Psoas muscle (tissue), 8 donors: ENCODE results near the gene ADAMTSL1. TPM values are rescaled to one million over a fixed set of nuclear protein-coding genes. Genes with fewer than 3 reads are reported as not detected.

Source experiments
- ATAC-seq, 4 donors: fragments of 200-7000 bp; cut with Tn5 transposase; one replicate each; pipeline ENCODE4 v1.9.1; 2020; ENCODE audit warnings: moderate library complexity in 3 of 4, mild to moderate bottlenecking in 2 of 4
- DNase-seq, 2 donors: peaks; one replicate each; pipeline ENCODE4 v3.0.0-alpha.2; 2020
- H3K27ac ChIP-seq: fragments of 200-600 bp; one replicate; pipeline ENCODE4 v1.8.0; 2022
- H3K27me3 ChIP-seq, 3 donors: fragments of 200-600 bp in 1 of 3; one replicate each; pipeline versions ENCODE4 v1.6.1 to v1.8.0; 2013 to 2022; ENCODE audit warnings: low read length in 2 of 3, mild to moderate bottlenecking in 2 of 3, moderate library complexity in 1 of 3; ENCODE audit not compliant: insufficient read depth in 3 of 3
- H3K36me3 ChIP-seq, 2 donors: fragments of 200-600 bp in 1 of 2; one replicate each; pipeline versions ENCODE4 v1.6.1 to v1.8.0; 2013 to 2022; ENCODE audit warnings: low read depth in 1 of 2, mild to moderate bottlenecking in 1 of 2, moderate library complexity in 1 of 2; ENCODE audit not compliant: insufficient read depth in 1 of 2
- H3K4me1 ChIP-seq: fragments of 200-600 bp; one replicate; pipeline ENCODE4 v1.8.0; 2022
- H3K4me3 ChIP-seq: fragments of 200-600 bp; one replicate; pipeline ENCODE4 v1.8.0; 2022; ENCODE audit warnings: mild to moderate bottlenecking
- H3K9me3 ChIP-seq: fragments of 200-600 bp; one replicate; pipeline ENCODE4 v1.8.0; 2022
- WGBS, 3 donors: extraction: QIAGEN DNeasy Blood & Tissue Kit; methylation state at CpG; one replicate each; pipeline versions ENCODE4 v1.1.6 to v1.1.7; 2013; 5-methylcytosine and 5-hydroxymethylcytosine counted together
- intact Hi-C, 2 donors: fragments of 100-400 bp; cut with DNase I; formaldehyde crosslinking; loops; one replicate each; pipeline versions ENCODE4 v1.11.0 to v1.14.2; 2022
- polyA plus RNA-seq, 3 donors: library from polyadenylated mRNA; stranded (reverse); fragments of 200-250 nt; gene quantifications; one replicate each; pipeline ENCODE4 v1.2.3, GENCODE V29; 2013
- total RNA-seq, 4 donors: library from RNA; stranded (reverse); fragmentation: NEBNext Ultra II Directional in 2 of 4; extraction: Animal tissue kit (Norgen Biotek cat#: 25700) in 2 of 4; gene quantifications; one replicate each; pipeline versions ENCODE4 v1.2.1 to v1.2.4, GENCODE V29; 2021 to 2023
- TF ChIP-seq, protein P1 (sequence below): fragments of 200-600 bp; IDR thresholded peaks from one replicate; pipeline ENCODE4 v1.8.0; 2022; ENCODE audit warnings: antibody characterized with exemption
- donor health status: healthy with polysubstance abuse.
- donor health status: DM: no; HTN: no; CAD: no; lungs with moderate emphysema.
- donor health status: Bipolar disorder and iron deficiency.
- donor health status: healthy.
- donor health status: DM: yes; HTN: yes; CAD: no.
- donor health status: DM: no; HTN: no; CAD: no.
- donor health status: DM: no; HTN: no; CAD: no.
- donor health status: DM: yes; HTN: yes; CAD: no.

ADAMTSL1 gene
- total and polyA plus RNA-seq, 7 donors: 0.08 to 0.57 (median 0.28) TPM

DNA sequence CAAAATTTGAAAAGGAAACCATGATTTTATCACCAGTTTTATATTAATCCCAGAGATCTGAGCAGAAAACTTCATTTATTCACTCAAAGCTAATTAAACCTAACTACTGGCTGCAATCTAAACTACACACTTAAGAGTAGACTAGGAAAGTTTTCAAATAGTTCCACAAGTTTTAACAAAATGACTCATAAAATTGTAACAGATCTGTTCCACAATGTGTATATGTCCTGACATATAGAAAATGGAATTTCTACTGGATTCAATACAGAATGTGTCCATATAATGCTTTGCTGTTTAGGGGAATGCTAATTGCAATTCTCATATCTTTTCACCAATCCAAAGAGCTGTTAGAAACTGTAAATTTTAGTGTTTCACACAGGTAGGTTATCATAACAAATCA, 40.3 kb upstream of the ADAMTSL1 start:
- no peaks in the 10 kb centered on the region for H3K4me1 ChIP-seq
- DNase-seq: no peak

DNA sequence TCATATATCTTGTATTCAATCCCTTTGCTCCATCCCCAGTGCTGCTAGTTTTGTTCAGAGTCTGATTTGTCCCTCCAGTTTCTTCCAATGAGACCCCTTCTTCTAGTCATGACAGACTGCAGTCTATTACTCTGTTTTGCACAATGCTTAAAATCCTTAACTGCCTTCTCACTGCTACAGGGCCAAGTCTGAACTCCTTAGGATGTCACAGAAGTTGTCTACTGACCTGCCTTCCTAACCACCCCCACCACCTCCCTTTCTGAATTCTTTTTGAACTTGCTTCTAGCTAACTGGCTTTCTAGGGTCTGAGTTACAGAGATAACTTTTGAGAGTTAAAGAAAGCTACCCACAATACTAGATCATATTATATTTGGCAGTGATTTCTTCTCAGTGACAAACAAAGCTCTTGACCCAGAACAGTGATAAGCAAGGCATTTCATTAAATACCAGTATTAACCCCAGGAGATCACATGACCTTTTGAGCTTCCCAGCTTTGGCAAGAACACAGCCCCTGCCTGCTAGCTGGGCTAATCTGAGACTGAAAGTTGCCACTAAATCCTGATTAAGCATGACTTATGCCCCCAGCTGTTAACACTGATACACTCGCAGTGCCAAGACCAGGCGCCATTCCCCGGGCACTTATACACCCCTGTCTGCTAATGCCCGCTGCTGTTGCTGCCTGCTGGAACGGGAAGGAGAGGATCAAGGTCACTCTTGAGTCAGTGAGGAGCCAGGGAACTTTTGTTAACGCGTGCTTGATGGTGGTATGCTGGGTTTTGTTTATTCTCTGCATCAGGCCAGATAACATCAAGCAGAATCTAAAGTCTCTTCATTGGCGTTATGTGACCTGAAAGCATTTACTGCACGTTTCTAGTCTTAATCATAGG, 36.4 kb upstream of the ADAMTSL1 start:
- H3K36me3 ChIP-seq: no peaks in the 10 kb centered on the region
- H3K4me1 ChIP-seq: no peaks in the 10 kb centered on the region
- no peak overlapping the region for H3K27ac ChIP-seq
- 6 to 11% (median 10%) methylated on average over 9 of the region's 9 CpGs for WGBS, 3 donors
- peak; percentile 51 to 72 (median 58) for ATAC-seq
- peaks cover 0 to 1% (median 0%) of the 10 kb centered on the region in 3 donors for H3K27me3 ChIP-seq
- intact Hi-C loops: no loop called here
- no peaks in the 10 kb centered on the region for H3K9me3 ChIP-seq
- H3K4me3 ChIP-seq: peak overlapping the region; percentile 60
- TF ChIP-seq, protein P1, sequence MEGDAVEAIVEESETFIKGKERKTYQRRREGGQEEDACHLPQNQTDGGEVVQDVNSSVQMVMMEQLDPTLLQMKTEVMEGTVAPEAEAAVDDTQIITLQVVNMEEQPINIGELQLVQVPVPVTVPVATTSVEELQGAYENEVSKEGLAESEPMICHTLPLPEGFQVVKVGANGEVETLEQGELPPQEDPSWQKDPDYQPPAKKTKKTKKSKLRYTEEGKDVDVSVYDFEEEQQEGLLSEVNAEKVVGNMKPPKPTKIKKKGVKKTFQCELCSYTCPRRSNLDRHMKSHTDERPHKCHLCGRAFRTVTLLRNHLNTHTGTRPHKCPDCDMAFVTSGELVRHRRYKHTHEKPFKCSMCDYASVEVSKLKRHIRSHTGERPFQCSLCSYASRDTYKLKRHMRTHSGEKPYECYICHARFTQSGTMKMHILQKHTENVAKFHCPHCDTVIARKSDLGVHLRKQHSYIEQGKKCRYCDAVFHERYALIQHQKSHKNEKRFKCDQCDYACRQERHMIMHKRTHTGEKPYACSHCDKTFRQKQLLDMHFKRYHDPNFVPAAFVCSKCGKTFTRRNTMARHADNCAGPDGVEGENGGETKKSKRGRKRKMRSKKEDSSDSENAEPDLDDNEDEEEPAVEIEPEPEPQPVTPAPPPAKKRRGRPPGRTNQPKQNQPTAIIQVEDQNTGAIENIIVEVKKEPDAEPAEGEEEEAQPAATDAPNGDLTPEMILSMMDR: no peak
- DNase-seq: peak; percentile 18 to 52

More for the DNA sequence above, 40.3 kb upstream of the ADAMTSL1 start:
- TF ChIP-seq, protein P1: no peak
- Histone ChIP-seq H3K4me3 (no peak overlapping the region), H3K27ac (no peak overlapping the region), H3K27me3 (peaks cover 0 to 1% (median 0%) of the 10 kb centered on the region in 3 donors), H3K36me3 (no peaks in the 10 kb centered on the region), H3K9me3 (no peaks in the 10 kb centered on the region)
- ATAC-seq: no peak
- intact Hi-C loops: no loop called here

DNA sequence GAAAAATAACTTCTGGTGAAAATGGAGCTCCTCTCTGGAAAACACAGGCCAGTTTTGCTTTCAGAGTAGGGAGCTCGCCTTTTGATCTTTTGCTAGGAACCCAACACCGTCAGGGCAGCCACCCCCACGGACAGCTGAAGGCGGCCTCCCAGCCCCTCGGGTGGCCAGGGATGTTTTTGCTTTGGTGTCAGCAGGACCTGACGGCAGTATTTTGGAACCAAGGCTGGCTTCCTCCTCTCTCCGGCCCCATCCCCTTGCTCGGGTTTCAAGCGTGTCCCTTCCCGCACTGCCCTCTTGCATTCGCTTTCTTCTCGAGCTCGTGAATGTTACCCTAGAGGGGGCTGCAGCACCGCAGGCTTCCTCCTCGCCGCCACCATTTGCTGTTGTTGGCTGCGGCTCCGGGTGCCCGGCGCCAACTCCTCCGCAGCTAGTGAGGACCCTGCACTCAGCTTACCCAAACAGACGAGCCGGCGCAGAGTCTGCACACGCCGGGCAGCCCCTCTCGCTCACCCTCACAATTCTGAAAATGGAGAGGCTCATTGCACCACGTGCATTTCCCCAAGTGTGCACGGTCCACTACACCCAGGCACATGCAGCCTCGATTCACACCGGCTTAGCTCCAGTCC, 35.5 kb upstream of the ADAMTSL1 start:
- no peaks in the 10 kb centered on the region for H3K36me3 ChIP-seq
- no peaks in the 10 kb centered on the region for H3K9me3 ChIP-seq
- peaks cover 0 to 1% (median 0%) of the 10 kb centered on the region in 3 donors for H3K27me3 ChIP-seq
- H3K4me1 ChIP-seq: no peaks in the 10 kb centered on the region
- DNase-seq: peak; percentile 13 to 54
- no peak overlapping the region for H3K27ac ChIP-seq
- H3K4me3 ChIP-seq: peak overlapping the region; percentile 60
- intact Hi-C loops: no loop called here
- WGBS, 3 donors: 1 to 2% (median 2%) methylated on average over 31 of the region's 31 CpGs
- TF ChIP-seq, protein P1: no peak
- ATAC-seq: peak; percentile 28 to 57 (median 50)

DNA sequence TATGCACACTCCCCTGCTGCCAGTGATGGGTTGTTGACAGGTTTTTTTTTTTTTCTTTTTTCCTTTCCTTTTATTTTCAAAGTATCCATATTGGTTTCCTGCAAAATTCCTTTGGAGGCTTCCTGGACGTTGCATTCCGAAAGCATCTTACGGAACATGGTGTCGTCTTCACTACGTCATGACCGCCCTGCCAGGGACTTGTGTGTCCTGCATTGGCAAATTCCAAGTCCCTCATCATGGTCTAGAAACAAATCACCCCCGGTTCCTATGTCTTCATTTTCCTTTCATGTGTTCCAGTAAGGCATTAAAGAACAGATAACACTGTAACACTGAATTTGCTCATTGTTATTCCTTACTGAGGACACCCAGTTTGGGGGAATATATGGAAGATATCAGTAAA, 35.0 kb upstream of the ADAMTSL1 start:
- Histone ChIP-seq H3K9me3 (no peaks in the 10 kb centered on the region), H3K4me3 (peak overlapping the region; percentile 60), H3K27ac (no peak overlapping the region), H3K4me1 (no peaks in the 10 kb centered on the region), H3K36me3 (no peaks in the 10 kb centered on the region), H3K27me3 (peaks cover 0 to 1% (median 0%) of the 10 kb centered on the region in 3 donors)
- DNase-seq: no peak
- WGBS, 3 donors: 64 to 69% (median 68%) methylated on average over 7 of the region's 7 CpGs
- TF ChIP-seq, protein P1: no peak
- intact Hi-C loops: no loop called here
- ATAC-seq: no peak
